NCI-H1105 treated with DMSO at 0.1 percent for 48 hours (cell line): ENCODE results near the gene SPTBN4.
"Not testable (repeated sequence)": the region's sequence is repeated elsewhere in the genome, so short reads cannot be mapped to it uniquely, and the experiment has no call there.

ENCODE experiments used
- DNase-seq: peaks from one replicate; lab custom pipeline; 2025; lab: John Stamatoyannopoulos, UW

The SPTBN4 gene

DNA sequence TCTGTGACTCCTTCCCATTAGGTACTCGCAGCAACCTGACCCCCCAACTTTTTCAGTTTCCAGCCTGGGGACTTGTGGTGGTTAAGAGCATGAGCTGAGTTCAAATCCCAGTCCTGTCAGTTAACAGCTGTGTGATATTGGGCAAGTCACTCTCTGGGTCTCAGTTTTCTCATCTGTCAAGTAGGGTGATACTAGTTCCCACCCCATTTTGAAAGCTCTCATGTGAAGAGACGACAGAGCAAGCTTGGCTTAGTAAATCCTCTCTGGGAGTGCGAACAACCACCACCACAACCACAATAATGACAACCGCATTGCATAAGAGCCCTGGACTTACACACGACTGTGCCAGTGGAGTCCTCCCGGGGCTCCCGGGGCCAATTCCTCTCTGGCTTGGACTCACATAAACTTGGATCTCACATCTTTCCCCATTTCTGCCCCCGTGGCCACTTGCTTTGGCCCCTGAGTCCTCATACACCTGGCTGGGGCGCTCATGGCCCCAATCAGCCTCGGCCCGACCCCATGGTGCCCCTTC, 1.7 kb upstream of the SPTBN4 start:
- no peak for DNase-seq

DNA sequence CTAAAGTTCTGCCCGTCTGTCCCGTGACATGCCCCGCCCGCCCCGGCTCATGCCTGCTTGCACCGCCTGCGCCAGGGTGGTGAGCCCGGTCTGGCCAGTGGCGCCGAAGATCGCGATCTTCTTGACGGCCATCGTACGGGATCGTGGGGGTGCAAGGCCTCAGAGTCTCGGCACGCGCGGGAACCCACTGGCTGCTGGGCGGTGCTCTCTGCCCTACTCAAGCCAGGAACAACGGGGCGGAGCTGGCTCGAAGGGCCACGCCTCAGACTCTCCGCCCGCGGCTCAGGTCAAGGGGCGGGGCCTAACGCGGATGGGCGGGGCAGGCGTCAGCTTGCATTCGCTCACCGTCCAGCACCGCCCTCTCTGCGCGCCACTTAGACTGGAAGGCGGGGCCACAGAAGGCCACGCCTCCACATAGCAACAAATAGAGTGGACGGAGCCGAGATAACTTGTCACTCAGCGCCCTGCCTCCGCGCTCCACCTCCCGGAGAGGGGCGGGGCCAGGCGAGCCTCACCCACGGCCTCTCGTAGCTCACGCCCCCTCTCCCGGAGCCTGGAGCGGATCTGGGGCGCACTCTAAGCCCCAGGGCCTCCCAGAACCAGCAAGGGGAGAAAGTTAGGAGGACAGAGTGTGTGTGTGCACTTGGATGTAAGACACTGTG, 1.1 kb upstream of the SPTBN4 start, which contains the start of gene BLVRB:
TSS of gene BLVRB (minus strand) at position 189 of the 662 bp plus-strand sequence. CDS start at position 132, 57 bp downstream.
- peak; percentile 96 for DNase-seq

DNA sequence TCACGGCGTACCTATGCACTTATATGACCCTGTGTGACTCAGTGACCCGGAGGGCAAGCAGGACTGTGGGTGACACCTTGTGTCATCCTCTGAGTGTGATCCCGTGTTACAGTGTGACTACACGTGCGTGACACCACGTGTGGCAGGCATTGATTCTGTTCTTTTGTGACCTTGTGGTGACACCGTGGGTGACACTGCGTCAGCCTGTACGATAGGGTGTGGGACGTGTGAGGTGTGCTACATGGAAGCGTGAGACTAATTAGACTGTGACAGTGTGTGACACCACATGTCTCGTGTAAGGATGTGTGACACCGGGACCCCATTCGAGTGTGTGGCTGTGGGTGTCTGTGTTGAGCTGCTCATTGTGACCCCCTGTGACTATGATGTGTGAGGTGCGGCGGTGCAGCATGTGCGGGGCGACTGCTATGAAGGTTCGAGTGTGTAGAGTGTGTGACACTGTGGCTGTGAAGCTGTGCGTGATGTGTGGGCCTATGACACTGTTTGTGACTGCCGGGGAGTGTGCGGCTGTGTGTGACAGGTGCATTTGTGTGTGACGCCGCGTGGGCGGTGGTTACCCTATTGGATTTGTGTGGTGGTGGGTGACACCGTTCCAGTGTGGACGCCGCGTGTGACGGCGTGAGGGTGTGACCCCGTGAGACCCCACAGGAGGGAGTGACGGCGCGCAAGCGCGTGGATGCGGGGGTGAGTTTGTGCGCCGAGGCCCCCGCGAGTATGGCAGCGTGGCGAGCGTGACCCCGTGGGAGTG, 399 bp upstream of the SPTBN4 start:
- DNase-seq = peak; percentile 17

DNA sequence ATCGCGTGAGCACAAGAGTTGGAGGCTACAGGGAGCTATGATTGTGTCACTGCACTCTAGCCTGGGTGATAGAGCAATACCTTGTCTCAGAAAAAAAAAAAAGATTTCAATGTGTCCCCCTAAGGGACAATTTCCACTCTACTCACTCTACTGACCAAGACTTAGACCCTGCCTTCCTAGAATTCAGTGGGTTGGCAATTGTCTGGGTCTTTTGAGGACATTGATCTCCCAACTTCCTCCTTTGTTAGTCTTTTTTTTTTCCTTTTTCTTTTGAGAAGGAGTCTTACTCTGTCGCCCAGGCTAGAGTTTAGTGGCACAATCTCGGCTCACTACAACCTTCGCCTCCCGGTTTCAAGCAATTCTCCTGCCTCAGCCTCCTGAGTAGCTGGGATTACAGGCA, 2.2 kb downstream of the SPTBN4 start:
- DNase-seq = no peak

DNA sequence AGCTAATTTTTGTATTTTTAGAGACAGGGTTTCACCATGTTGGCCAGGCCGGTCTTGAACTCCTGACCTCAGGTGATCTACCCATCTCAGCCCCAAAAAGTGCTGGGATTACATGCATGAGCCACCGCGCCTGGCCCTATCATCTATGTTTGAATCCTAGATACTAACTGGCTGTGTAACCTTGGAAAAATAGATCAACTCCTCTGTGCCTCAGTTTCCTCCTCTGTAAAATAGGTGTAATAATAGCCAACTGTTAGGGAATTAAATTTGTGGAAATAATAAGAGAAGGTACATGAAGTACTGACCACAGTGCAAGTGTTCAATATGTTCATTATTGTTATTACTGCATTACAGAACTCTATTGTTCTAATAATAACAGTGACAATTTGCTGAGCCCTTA, 4.3 kb downstream of the SPTBN4 start:
- no peak for DNase-seq

DNA sequence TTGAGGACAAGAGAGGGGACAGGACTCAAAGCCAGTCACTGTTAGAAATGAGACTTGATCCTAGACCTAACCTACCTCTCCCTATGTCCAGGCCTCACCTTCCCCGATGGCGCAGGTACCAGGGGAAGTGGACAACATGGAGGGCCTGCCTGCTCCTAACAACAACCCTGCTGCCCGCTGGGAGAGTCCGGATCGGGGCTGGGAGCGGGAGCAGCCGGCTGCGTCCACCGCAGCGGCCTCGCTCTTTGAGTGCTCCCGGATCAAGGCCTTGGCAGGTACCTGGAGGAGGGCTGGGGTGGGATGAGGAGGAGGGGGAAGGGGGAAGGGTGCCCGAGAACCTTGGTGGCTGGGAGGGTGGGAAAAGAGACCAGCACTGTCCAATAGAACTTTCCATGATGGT, 5.7 kb downstream of the SPTBN4 start:
- no peak for DNase-seq

DNA sequence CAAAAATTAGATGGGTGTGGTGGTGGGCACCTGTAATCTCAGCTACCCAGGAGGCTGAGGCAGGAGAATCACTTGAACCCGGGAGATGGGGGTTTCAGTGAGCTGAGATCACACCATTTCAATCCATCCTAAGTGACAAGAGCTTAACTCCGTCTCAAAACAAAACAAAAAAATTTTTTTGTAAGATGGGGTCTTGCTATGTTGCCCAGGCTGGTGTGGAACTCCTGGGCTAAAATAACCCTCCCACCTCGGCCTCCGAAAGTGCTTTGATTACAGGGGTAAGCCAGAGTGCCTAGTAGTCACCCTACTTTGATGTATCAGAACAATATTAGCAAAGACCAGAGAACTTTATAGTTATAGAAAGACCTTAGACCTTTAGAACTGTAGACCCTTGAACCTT, 7.9 kb downstream of the SPTBN4 start:
- DNase-seq = no peak

DNA sequence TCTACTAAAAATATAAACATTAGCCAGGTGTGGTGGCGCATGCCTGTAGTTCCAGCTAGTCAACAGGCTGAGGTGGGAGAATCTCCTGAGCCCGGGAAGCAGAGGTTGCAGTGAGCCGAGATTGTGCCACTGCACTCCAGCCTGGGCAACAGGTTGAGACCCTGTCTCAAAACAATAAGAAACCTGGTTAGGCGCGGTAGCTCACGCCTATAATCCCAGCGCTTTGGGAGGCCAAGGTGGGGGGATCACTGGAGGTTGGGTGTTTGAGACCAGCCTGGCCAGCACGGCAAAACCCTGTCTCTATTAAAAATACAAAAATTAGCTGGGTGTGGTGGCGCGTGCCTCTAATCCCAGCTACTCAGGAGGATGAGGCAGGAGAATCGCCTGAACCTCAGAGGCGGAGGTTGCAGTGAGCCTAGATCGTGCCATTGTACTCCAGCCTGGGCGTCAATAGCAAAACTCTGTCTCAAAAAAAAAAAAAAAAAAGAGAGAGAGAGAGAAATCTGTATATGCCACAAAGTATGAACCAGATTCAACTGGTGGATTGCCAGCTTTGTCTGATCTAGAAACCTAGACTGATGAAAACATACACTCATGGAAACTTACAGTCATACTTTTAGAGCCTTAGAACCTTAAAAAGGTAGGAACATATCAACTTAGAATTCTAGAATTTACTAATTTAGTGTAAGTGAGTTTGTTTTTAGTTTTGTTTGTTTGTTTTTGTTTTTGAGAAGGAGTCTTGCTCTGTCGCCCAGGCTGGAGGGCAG, 9.3 kb downstream of the SPTBN4 start:
- DNase-seq = not testable (repeated sequence)

DNA sequence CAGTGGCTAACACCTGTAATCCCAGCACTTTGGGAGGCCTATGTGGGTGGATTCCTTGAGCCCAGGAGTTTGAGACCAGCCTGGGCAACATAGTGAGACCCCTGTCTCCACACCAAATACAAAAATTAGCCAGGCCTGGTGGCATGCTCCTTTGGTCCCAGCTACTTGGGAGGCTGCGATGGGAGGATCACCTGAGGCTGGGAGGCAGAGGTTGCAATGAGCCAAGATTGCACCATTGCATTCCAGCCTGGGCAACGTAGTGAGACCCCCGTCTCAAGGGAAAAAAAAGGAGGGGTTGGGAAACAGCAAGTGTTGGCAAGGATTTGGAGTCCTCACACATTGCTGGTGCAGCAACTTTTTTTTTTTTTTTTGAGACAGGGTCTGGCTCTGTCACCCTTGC, 19.2 kb downstream of the SPTBN4 start:
- DNase-seq = no peak

DNA sequence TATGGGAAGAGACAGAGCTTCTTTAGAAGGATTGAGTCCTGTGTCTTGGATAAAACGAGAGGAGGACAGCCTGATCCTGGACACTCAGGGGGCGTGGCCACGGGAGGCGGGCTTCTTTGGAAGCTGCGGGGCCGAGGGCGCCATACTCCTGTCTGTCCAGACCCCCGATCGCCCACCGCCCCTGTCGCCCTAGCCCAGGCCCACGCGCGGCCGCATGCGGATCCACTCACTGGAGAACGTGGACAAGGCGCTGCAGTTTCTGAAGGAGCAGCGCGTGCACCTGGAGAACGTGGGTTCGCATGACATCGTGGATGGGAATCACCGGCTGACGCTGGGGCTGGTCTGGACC, 23.1 kb downstream of the SPTBN4 start:
- DNase-seq = no peak

DNA sequence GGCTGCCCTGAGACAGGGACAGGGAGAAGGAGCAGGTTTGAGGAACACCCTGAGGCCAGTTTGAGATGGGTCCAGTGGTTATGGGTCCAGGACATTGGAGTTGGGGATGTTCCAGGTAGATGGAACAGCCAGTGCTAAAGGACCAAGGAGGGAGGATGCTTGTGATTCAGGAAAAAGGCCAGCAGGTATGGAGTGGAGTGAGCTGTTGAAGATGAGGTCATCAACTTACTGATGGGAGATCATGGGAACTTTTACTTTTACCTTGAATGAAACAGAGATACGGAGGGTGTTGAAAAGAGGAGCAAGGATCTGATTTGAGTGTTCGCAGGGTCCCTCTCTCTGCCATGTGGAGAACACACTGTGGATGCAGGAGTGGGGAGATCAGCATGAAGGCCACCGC, 25.5 kb downstream of the SPTBN4 start:
- DNase-seq = no peak

DNA sequence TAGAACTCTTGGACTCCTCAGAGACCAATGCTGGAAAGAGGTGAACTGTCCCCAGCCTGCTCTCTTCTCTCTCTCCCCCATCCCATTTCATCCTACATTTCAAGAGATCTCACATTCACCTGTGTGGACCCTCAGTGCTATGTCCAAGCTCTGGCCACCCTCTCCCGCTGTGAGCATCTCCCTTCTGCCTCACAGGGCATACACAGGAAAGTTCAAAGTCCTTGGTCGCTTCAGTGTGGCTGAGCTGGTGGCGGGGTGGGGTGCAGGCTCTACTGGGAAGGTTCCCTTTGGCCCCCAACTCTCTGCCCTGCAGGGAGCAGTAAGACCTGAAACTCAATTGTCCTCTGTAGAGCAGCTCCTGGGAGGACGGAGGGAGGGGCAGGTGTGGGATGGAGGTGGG, 27.0 kb downstream of the SPTBN4 start:
- no peak for DNase-seq

DNA sequence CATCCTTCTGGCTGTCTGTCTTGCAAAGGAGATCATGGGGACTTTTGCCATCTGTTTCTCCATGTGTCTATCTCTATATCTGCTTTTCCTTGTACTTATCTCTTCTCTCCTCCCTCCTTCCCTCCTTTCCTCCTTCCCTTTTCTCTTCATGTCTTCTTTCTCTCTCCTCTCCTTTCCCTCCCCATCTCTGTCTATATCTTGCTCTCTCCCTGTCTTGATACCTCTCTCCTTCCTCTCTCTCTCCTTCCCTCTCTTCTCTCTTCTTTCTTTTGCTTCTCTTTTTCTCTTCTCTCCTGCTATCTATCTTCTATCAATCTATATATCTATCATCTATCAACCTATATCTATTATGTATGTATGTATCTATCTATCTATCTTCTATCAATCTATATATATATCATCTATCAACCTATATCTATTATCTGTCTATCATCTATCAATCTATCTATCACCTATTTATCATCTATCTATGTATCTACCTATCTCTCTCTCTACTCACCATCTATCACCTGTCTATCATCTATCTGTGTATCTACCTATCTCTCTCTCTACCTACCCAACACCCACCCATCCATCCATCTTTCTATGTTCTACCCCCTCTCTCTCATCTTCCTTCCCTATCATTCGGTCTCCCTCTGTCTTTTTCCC, 27.5 kb downstream of the SPTBN4 start:
- no peak for DNase-seq

DNA sequence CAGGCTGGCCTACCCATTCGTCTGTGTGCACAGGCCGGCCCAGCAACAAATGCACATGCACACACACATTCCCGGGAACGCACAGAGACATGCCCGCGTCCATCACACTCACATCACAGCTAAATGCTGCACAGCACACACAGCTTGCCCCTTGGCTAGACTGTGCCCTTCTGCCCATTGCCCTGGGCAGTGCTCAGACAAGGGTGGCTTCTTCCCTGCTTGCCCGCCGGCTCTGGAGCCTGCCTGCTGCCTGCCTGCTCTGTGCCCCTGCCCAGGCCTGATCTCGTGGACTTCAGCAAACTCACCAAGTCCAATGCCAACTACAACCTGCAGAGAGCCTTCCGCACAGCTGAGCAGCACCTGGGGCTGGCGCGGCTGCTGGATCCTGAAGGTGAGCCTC, 30.4 kb downstream of the SPTBN4 start:
- DNase-seq = no peak

DNA sequence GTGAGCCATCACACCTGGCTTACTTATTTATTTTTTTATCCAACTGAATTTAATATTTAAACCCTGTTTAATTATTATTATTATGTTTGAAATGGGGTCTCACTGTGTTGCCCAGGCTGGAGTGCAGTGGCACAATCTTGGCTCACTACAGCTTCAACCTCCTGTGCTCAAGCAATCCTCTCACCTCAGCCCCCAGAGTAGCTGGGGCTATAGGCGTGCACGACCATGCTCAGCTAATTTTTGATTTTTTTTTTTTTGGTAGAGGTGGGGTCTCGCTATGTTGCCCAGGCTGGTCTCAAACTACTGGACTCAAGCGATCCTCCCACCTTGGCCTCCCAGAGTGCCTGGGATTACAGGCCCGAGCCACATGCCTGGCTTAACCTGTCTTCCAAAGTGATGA, 32.5 kb downstream of the SPTBN4 start:
- no peak for DNase-seq

DNA sequence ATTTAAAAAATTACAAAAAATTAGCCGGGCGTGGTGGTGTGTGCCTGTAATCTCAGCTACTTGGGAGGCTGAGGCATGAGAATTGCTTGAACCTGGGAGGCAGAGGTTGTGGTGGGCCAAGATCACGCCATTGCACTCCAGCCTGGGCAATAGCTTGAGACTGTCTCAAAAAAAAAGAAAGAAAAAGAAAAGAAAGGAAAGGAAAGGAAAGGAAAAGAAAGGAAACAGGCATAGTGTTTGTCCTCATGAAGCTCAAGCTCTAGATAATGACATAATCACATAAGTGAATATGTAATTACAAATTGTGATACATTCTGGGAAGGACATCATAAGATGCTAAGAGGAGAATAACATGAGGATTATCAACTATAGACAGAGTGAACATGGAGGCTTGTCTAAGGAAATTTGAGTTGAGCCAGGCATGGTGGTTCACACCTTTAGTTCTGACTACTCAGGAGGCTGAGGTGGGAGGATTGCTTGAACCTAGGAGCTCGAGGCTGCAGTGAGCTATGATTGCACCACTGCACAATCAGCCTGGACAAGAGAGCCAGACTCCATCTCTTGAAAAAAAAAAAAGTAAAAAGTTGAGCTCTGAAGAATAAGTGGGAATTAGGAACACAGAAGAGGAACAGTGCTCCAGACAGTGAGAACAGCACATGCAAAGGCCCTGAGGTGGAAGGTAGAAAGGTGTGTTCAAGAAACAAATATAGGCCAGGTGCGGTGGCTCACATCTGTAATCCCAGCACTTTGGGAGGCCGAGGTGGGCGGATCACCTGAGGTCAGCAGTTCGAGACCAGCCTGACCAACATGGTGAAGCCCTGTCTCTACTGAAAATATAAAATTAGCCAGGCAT, 34.1 kb downstream of the SPTBN4 start:
- not testable (repeated sequence) for DNase-seq

DNA sequence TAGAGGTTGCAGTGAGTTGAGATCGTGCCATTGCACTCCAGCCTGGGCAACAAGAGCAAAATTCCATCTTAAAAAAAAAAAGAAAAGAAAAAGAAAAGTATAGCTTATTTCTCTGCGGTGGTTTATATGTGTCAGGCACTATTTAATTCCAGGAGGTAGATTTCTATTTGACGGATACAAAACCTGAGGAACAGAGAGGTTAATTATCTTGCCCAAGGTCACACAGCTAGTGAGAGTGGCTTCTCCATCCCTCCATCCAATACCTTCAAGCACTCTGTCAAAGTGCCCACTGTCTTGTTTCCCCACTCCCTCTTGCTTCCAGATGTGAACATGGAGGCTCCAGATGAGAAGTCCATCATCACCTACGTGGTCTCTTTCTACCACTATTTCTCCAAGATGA, 34.8 kb downstream of the SPTBN4 start:
- DNase-seq = no peak

DNA sequence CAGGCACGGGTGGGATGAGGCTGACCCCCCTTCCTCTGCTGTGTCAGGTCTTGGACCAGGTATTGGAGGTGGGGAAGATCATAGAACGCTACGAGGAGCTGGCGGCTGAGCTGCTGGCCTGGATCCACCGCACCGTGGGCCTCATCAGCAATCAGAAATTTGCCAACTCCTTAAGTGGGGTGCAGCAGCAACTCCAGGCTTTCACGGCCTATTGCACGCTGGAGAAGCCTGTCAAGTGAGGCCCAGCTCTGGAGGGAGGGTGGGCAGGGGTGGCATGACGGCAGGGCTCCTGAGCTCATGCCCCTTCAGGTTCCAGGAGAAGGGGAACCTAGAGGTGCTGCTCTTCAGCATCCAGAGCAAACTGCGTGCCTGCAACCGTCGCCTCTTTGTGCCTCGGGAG, 35.3 kb downstream of the SPTBN4 start:
- no peak for DNase-seq

DNA sequence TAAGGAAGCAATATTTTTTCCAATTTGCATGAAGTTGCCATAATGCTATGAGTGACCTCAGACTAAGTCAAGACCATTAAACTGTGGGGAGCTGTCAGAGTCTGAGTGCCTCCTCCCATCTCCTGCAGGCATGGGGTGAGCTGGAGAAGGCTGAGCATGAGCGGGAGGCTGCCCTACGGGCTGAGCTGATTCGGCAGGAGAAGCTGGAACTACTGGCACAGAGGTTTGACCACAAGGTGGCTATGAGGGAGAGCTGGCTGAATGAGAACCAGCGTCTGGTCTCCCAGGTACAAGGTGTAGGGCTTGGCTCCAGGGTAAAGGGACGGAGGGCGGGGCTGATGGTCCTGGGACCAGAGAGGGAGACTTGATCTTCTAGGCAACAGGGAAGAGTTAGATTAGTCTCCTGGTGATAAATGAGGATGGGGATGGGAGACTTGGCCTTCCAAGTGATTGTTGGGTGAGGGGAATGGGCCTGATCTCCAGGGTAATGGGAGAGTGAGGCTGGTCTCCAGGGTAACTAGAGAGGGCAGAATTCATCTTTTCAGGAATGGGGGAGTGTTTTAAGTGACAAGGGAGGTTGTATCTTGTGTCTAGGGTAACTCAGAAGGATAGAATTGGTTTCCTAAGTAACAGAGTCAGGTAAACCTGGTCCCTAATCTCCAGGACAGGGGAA, 36.0 kb downstream of the SPTBN4 start:
- DNase-seq = no peak

DNA sequence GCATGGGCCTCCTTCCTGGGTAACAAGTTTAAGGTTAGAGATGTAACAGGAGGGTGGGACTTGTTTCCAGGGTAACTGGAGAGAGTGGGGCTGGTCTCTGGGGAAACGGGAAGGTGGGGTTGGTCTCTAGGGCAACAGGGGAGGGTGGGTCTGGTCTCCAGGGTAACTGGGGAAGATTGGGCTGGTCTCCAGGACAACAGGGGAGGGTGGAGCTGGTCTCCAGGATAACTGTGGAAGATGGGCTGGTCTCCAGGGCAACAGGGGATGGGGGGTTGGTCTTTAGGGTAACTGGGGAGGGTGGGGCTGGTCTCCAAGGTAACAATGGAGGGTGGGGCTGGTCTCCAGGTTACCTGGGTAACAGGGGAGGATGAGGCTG, 36.5 kb downstream of the SPTBN4 start:
- DNase-seq = peak; percentile 42

DNA sequence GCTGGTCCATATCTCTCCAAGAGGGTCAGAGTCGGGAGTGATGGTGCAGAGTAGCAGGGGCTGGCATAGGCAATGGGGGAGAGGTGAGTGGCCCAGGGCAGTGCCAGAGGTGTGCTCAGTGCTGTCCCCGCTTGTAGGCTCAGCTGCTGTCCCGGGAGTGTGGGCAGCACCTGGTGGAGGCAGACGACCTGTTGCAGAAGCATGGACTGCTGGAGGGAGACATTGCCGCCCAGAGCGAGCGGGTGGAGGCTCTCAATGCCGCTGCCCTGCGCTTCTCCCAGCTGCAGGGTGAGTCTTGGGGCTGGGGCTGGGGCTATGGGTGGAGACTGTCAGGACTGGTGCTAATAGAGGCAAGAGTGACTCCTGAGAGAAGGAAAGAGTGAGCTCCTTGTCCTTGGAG, 39.3 kb downstream of the SPTBN4 start:
- DNase-seq = no peak
